Measurements from ENCODE around the gene ERVFRD-1.

The ERVFRD-1 gene

GRCh38 chr6:11076540-11076939, 35.0 kb downstream of the ERVFRD-1 start:
- TF ChIP-seq, protein P1, sequence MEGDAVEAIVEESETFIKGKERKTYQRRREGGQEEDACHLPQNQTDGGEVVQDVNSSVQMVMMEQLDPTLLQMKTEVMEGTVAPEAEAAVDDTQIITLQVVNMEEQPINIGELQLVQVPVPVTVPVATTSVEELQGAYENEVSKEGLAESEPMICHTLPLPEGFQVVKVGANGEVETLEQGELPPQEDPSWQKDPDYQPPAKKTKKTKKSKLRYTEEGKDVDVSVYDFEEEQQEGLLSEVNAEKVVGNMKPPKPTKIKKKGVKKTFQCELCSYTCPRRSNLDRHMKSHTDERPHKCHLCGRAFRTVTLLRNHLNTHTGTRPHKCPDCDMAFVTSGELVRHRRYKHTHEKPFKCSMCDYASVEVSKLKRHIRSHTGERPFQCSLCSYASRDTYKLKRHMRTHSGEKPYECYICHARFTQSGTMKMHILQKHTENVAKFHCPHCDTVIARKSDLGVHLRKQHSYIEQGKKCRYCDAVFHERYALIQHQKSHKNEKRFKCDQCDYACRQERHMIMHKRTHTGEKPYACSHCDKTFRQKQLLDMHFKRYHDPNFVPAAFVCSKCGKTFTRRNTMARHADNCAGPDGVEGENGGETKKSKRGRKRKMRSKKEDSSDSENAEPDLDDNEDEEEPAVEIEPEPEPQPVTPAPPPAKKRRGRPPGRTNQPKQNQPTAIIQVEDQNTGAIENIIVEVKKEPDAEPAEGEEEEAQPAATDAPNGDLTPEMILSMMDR (IDR thresholded peaks at IDR 0.05): no peak
- no peak for DNase-seq (ENCODE audit: low spot score)
- H3K27ac ChIP-seq: no peak overlapping the region
- H3K4me3 ChIP-seq: no peak overlapping the region

DNA sequence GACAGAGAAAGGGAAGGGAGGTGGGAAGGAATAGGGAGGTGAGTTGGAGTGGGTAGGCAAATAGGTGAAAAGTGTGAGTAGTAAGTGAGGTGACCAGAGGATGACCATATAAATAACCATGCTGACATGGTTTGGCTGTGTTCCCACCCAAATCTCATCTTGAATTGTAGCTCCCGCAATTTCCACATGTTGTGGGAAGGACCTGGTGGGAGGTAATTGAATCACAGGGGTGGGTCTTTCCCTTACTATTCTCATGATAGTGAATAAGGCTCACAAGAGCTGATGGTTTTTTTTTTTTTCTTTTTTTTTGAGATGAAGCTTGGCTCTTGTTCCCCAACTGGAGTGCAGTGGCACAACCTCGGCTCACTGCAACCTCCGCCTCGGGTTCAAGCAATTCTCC, 39.4 kb downstream of the ERVFRD-1 start:
- Histone ChIP-seq H3K27ac (no peak overlapping the region), H3K4me3 (no peak overlapping the region)
- no peak for DNase-seq (ENCODE audit: low spot score)
- TF ChIP-seq, protein P1 (IDR thresholded peaks at IDR 0.05): no peak

- DNase-seq (ENCODE audit: low spot score): no peak
- TF ChIP-seq, protein P1 (IDR thresholded peaks at IDR 0.05): no peak
- H3K27ac ChIP-seq: no peak overlapping the region
- H3K4me3 ChIP-seq: no peak overlapping the region
These were observed 41.8 kb downstream of the ERVFRD-1 start for GRCh38 chr6:11069760-11070159.

- TF ChIP-seq, protein P1 (IDR thresholded peaks at IDR 0.05): no peak
- Histone ChIP-seq H3K4me3 (no peak overlapping the region), H3K27ac (no peak overlapping the region)
- DNase-seq (ENCODE audit: low spot score): no peak
These were observed 44.2 kb downstream of the ERVFRD-1 start for GRCh38 chr6:11067348-11067747.

- no peak overlapping the region for H3K4me3 ChIP-seq
- TF ChIP-seq, protein P1 (IDR thresholded peaks at IDR 0.05): no peak
- no peak overlapping the region for H3K27ac ChIP-seq
- no peak for DNase-seq (ENCODE audit: low spot score)
These were observed 44.8 kb downstream of the ERVFRD-1 start for GRCh38 chr6:11066505-11067347.

- Histone ChIP-seq H3K4me3 (no peak overlapping the region), H3K27ac (no peak overlapping the region)
- TF ChIP-seq, protein P1 (IDR thresholded peaks at IDR 0.05): no peak
- DNase-seq (ENCODE audit: low spot score): no peak
These were observed 45.9 kb downstream of the ERVFRD-1 start for GRCh38 chr6:11065436-11066202.
